H9 (cell line): Measurements from ENCODE around the gene THAP3. TPM values are rescaled to one million over a fixed set of nuclear protein-coding genes. Genes with fewer than 3 reads are reported as not detected.

Source experiments
- DNase-seq: peaks from one replicate; pipeline ENCODE4 v3.0.0-alpha.2; 2017
- H2AFZ ChIP-seq: one replicate; pipeline ENCODE4 v1.6.1; 2013; ENCODE audit warnings: mild to moderate bottlenecking, low read length, control low read depth, moderate library complexity
- H2AK5ac ChIP-seq: 2 replicates; pipeline ENCODE4 v1.6.1; 2013; ENCODE audit warnings: low read length, control low read depth, mixed read lengths; ENCODE audit not compliant: insufficient read length
- H2BK120ac ChIP-seq: one replicate; pipeline ENCODE4 v1.6.1; 2013; ENCODE audit warnings: low read depth, mild to moderate bottlenecking, low read length, control low read depth, inconsistent platforms; ENCODE audit not compliant: poor library complexity, severe bottlenecking
- H2BK12ac ChIP-seq: 2 replicates; pipeline ENCODE4 v1.6.1; 2013; ENCODE audit warnings: low read length, control low read depth, mixed read lengths, low read depth; ENCODE audit not compliant: insufficient read length
- H2BK15ac ChIP-seq: 2 replicates; pipeline ENCODE4 v1.6.1; 2013; ENCODE audit warnings: low read depth, low read length, control low read depth
- H2BK20ac ChIP-seq: one replicate; pipeline ENCODE4 v1.6.1; 2013; ENCODE audit warnings: low read depth, mild to moderate bottlenecking, low read length, control low read depth, inconsistent platforms; ENCODE audit not compliant: poor library complexity, severe bottlenecking
- H2BK5ac ChIP-seq: 2 replicates; pipeline ENCODE4 v1.6.1; 2013; ENCODE audit warnings: low read length, control low read depth, mixed read lengths; ENCODE audit not compliant: insufficient read length
- H3K14ac ChIP-seq: 2 replicates; pipeline ENCODE4 v1.6.1; 2013; ENCODE audit warnings: low read length, control low read depth; ENCODE audit not compliant: insufficient read depth
- H3K18ac ChIP-seq: 2 replicates; pipeline ENCODE4 v1.6.1; 2013; ENCODE audit warnings: low read depth, mild to moderate bottlenecking, mixed read lengths, low read length, control low read depth; ENCODE audit not compliant: insufficient read length
- H3K23ac ChIP-seq: 2 replicates; pipeline ENCODE4 v1.6.1; 2013; ENCODE audit warnings: low read length, control low read depth, mixed read lengths, low read depth; ENCODE audit not compliant: insufficient read length
- H3K23me2 ChIP-seq: 2 replicates; pipeline ENCODE4 v1.6.1; 2013; ENCODE audit warnings: low read depth, mild to moderate bottlenecking, mixed read lengths, low read length, control low read depth; ENCODE audit not compliant: insufficient read length, poor library complexity, severe bottlenecking
- H3K27ac ChIP-seq: 2 replicates; pipeline ENCODE4 v1.5.1; 2013; ENCODE audit warnings: low read length, control low read depth, mixed read lengths, low read depth; ENCODE audit not compliant: insufficient read length
- H3K27me3 ChIP-seq: 2 replicates; pipeline ENCODE4 v1.6.1; 2013; ENCODE audit warnings: low read length, control low read depth, inconsistent platforms; ENCODE audit not compliant: insufficient read depth
- H3K4ac ChIP-seq: 2 replicates; pipeline ENCODE4 v1.6.1; 2013; ENCODE audit warnings: low read depth, mild to moderate bottlenecking, control low read depth, inconsistent platforms, low read length, moderate library complexity
- H3K4me1 ChIP-seq: 2 replicates; pipeline ENCODE4 v1.6.1; 2013; ENCODE audit warnings: low read length, control low read depth, inconsistent platforms; ENCODE audit not compliant: insufficient read depth
- H3K4me2 ChIP-seq: 2 replicates; pipeline ENCODE4 v1.6.1; 2013; ENCODE audit warnings: low read length, control low read depth, mixed read lengths; ENCODE audit not compliant: insufficient read length, insufficient read depth
- H3K56ac ChIP-seq: 2 replicates; pipeline ENCODE4 v1.6.1; 2013; ENCODE audit warnings: low read depth, mild to moderate bottlenecking, mixed read lengths, low read length, control low read depth; ENCODE audit not compliant: insufficient read length
- H3K79me1 ChIP-seq: 2 replicates; pipeline ENCODE4 v1.6.1; 2013; ENCODE audit warnings: low read depth, mild to moderate bottlenecking, moderate library complexity, low read length, control low read depth, inconsistent platforms; ENCODE audit not compliant: insufficient read depth, poor library complexity, severe bottlenecking
- H3K79me2 ChIP-seq: 2 replicates; pipeline ENCODE4 v1.6.1; 2013; ENCODE audit warnings: low read length, control low read depth, inconsistent platforms; ENCODE audit not compliant: insufficient read depth
- H3K9ac ChIP-seq: 2 replicates; pipeline ENCODE4 v1.6.1; 2013; ENCODE audit warnings: low read length, control low read depth, mixed read lengths; ENCODE audit not compliant: insufficient read length; ENCODE audit errors: extremely low read depth
- H3K9me3 ChIP-seq: one replicate; pipeline ENCODE4 v1.6.1; 2013; ENCODE audit warnings: low read depth, low read length, inconsistent platforms; ENCODE audit not compliant: control insufficient read depth
- H3T11ph ChIP-seq: one replicate; pipeline ENCODE4 v1.6.1; 2013; ENCODE audit warnings: mild to moderate bottlenecking, low read length, control low read depth, inconsistent platforms
- H4K20me1 ChIP-seq: one replicate; pipeline ENCODE4 v1.6.1; 2013; ENCODE audit not compliant: control insufficient read depth, insufficient read length, insufficient read depth
- H4K5ac ChIP-seq: 2 replicates; pipeline ENCODE4 v1.6.1; 2013; ENCODE audit warnings: low read depth, mild to moderate bottlenecking, mixed read lengths, low read length, control low read depth; ENCODE audit not compliant: insufficient read length
- H4K8ac ChIP-seq: replicated peaks from 2 replicates; pipeline ENCODE4 v1.6.1; 2013; ENCODE audit warnings: low read length, control low read depth, mixed read lengths, low read depth; ENCODE audit not compliant: insufficient read length
- H4K91ac ChIP-seq: 2 replicates; pipeline ENCODE4 v1.6.1; 2013; ENCODE audit warnings: low read depth, mild to moderate bottlenecking, moderate library complexity, mixed read lengths, low read length, control low read depth; ENCODE audit not compliant: insufficient read length
- H3K27ac Mint-ChIP-seq, 3 experiments: 2 replicates in 2 of 3; 3 replicates in 1 of 3; pipeline ENCODE4 v1.8.0; 2020 to 2021; ENCODE audit warnings: mixed read lengths in 3 of 3, mild to moderate bottlenecking in 1 of 3, moderate library complexity in 1 of 3
- H3K27me3 Mint-ChIP-seq: 2 replicates; pipeline ENCODE4 v1.8.0; 2021; ENCODE audit warnings: low read depth, mild to moderate bottlenecking, moderate library complexity, mixed read lengths
- H3K36me3 Mint-ChIP-seq, 3 experiments: 2 replicates in 2 of 3; 3 replicates in 1 of 3; pipeline ENCODE4 v1.8.0; 2020 to 2021; ENCODE audit warnings: low read depth in 3 of 3, mixed read lengths in 3 of 3; ENCODE audit not compliant: insufficient read depth in 1 of 3
- H3K4me1 Mint-ChIP-seq, 2 experiments: 2 replicates each; pipeline ENCODE4 v1.8.0; 2020; ENCODE audit warnings: mixed read lengths in 2 of 2
- H3K4me3 Mint-ChIP-seq, 2 experiments: 2 replicates in 1 of 2; 3 replicates in 1 of 2; pipeline ENCODE4 v1.8.0; 2020 to 2021; ENCODE audit warnings: mild to moderate bottlenecking in 2 of 2, mixed read lengths in 2 of 2, moderate library complexity in 1 of 2
- H3K9me3 Mint-ChIP-seq, 2 experiments: 2 replicates in 1 of 2; 3 replicates in 1 of 2; pipeline ENCODE4 v1.8.0; 2020; ENCODE audit warnings: mild to moderate bottlenecking in 2 of 2, mixed read lengths in 2 of 2, moderate library complexity in 1 of 2
- WGBS: extraction: QIAGEN DNeasy Blood & Tissue Kit; methylation state at CpG from one replicate; pipeline ENCODE4 v1.1.7; 2013; ENCODE audit warnings: missing lambda C conversion rate, low lambda C conversion rate, mixed read lengths; ENCODE audit not compliant: insufficient read length; ENCODE audit errors: extremely low coverage; 5-methylcytosine and 5-hydroxymethylcytosine counted together
- total RNA-seq: library from RNA; stranded (reverse); gene quantifications from 2 replicates; pipeline ENCODE4 v1.2.1, GENCODE V29; 2021
- TF ChIP-seq, protein P1 (sequence below): fragments of 200-600 bp; sonication (generic); conservative IDR thresholded peaks from 3 replicates; pipeline ENCODE4 v1.8.0; 2021; ENCODE audit warnings: antibody characterized with exemption, mild to moderate bottlenecking

The THAP3 gene
- total RNA-seq, 1 experiment from 2014 or later, result 15.3 TPM

GRCh38 chr1:6601049-6601922 lies 23.4 kb upstream of the THAP3 start:
- Histone ChIP-seq H2AFZ (no peak overlapping the region), H4K91ac (no peak overlapping the region), H3K4ac (no peak overlapping the region), H3K56ac (no peak overlapping the region), H2BK120ac (no peak overlapping the region), H3K9me3 (no peaks in the 10 kb centered on the region), H2AK5ac (no peak overlapping the region), H2BK5ac (no peak overlapping the region), H4K8ac (no peak overlapping the region), H3K27ac (no peak overlapping the region), H3K27me3 (no peaks in the 10 kb centered on the region), H2BK20ac (no peak overlapping the region), H2BK15ac (no peak overlapping the region), H3K79me1 (no peaks in the 10 kb centered on the region), H2BK12ac (no peak overlapping the region), H3K4me1 (no peaks in the 10 kb centered on the region), H3K23me2 (peaks cover 21% of the 10 kb centered on the region), H4K20me1 (peaks cover 2% of the 10 kb centered on the region), H3K18ac (peak overlapping the region; percentile 16), H3K9ac (peak overlapping the region; percentile 60), H3K79me2 (peaks cover 18% of the 10 kb centered on the region; the same call in 1 of the 2 replicates), H3K23ac (no peak overlapping the region), H3T11ph (no peak overlapping the region), H4K5ac (no peak overlapping the region), H3K4me2 (peak overlapping the region; percentile 83), H3K14ac (peak overlapping the region; percentile 53; the same call in 1 of the 2 replicates)
- no CpG with 5 or more reads among the region's 40 CpGs for WGBS
- DNase-seq, result peak; percentile 51
- Mint-ChIP-seq H3K27ac (peak overlapping the region in 2 of 3 experiments; percentile 94 to 96; a peak in 5 of 7 replicates), H3K36me3 (peaks cover 7 to 38% (median 26%) of the 10 kb centered on the region in 3 experiments), H3K27me3 (no peaks in the 10 kb centered on the region), H3K9me3 (no peaks in the 10 kb centered on the region), H3K4me3 (peak overlapping the region; percentile 88 to 94), H3K4me1 (peaks cover 28 to 29% of the 10 kb centered on the region in 2 experiments)
- TF ChIP-seq, protein P1, sequence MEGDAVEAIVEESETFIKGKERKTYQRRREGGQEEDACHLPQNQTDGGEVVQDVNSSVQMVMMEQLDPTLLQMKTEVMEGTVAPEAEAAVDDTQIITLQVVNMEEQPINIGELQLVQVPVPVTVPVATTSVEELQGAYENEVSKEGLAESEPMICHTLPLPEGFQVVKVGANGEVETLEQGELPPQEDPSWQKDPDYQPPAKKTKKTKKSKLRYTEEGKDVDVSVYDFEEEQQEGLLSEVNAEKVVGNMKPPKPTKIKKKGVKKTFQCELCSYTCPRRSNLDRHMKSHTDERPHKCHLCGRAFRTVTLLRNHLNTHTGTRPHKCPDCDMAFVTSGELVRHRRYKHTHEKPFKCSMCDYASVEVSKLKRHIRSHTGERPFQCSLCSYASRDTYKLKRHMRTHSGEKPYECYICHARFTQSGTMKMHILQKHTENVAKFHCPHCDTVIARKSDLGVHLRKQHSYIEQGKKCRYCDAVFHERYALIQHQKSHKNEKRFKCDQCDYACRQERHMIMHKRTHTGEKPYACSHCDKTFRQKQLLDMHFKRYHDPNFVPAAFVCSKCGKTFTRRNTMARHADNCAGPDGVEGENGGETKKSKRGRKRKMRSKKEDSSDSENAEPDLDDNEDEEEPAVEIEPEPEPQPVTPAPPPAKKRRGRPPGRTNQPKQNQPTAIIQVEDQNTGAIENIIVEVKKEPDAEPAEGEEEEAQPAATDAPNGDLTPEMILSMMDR, result no peak; the same call in 2 of the 3 replicates
